Measurements from ENCODE around the gene ABCC9.
"Not testable (repeated sequence)": the region's sequence is repeated elsewhere in the genome, so short reads cannot be mapped to it uniquely, and the experiment has no call there.

Gene ABCC9

GRCh38 chr12:21929972-21930371 is 11.3 kb downstream of the ABCC9 start:
- DNase-seq = not testable (repeated sequence)

DNA sequence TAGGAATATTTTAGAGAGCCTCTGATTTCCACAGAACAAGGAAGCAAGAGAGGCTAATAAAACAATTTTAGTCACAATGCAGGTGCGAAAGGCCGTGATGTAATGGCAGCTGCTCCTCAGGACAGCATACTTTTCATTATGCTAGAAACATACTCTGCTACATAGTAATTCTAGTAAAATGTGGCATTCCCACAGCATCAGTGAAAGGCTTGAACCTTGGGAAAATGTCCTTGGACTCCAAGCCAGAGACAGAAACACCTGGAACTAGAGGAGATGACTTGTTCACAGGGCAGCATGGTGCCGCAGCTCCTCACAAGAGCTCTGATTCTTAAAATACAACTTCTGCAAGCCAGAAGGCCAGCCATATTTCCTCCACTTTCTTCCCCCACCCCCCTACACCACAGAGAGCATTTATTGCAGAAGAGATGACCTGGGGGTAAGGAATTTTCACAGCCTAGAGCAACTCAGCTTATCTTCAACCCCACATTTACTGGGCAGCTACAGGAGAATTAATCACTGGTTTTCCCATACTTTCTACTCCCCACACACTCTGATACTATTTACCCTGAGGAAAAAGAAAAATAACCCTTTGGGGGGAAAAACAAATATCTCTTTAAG is 15.8 kb downstream of the ABCC9 start:
- no peak for DNase-seq

DNA sequence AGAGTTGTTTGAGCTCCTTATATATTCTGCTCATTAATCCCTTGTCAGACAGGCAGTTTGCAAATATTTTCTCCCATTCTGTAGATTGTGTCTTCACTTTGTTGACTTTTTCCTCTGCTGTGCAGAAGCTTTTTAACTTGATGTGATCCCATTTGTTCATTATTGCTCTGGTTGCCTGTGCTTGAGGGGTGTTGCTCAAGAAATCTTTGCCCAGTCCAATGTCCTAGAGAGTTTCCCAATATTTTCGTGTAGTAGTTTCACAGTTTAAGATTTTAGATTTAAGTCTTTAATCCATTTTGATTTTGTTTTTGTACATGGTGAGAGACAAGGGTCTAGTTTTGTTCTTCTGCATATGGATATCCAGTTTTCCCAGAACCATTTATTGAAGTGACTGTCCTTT is 19.8 kb downstream of the ABCC9 start:
- no peak for DNase-seq

- DNase-seq = no peak
These were observed 22.8 kb downstream of the ABCC9 start for GRCh38 chr12:21918456-21918855.

GRCh38 chr12:21913823-21914222 is 27.4 kb downstream of the ABCC9 start:
- no peak for DNase-seq

GRCh38 chr12:21912318-21912717 is 28.9 kb downstream of the ABCC9 start:
- no peak for DNase-seq

GRCh38 chr12:21911832-21912231 is 29.4 kb downstream of the ABCC9 start:
- no peak for DNase-seq

GRCh38 chr12:21910657-21911056 is 30.6 kb downstream of the ABCC9 start:
- no peak for DNase-seq

DNA sequence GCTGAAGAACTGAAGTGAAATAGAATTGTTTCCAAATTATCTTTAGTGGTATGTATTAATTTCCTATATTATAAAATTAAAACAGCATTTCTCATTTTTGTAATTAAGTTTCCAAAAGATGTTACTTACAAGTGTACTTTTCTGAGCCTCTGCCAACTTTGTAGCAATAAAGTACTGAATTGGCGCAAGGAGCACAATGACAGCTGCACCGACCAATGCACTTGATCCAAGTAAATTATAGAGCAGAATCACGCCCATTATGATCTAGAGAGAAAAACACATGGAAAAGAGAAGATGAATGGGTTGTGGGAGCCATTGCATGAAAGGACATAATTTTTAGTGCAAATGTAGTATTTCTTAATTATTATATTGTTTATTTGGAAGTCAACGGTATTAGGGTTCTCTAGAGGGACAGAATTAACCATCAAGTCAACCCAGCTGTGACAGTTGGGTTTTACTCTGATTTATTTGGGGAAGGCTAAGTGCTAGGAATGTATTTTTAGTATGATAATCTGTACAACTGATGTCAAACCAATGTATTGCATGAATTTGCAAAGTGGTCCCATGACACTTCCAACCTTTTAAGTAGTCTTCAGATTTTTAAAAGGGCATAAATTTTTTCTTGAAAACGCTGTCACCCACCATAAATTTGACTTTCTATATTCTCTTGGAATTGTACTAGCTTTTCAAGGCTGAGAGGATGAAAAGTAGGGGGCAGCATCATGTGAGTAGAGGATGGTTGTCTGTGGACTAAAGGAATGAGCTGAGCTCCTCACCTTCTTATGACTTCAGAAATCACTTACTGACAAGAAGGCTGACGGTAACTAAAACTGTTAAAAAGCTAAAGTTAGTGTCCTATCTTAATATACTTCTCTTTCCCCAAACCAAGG is 33.0 kb downstream of the ABCC9 start:
- no peak for DNase-seq

- no peak for DNase-seq
These were observed 34.2 kb downstream of the ABCC9 start for GRCh38 chr12:21906919-21907493.

- not testable (repeated sequence) for DNase-seq
These were observed 41.7 kb downstream of the ABCC9 start for GRCh38 chr12:21899532-21899931.

DNA sequence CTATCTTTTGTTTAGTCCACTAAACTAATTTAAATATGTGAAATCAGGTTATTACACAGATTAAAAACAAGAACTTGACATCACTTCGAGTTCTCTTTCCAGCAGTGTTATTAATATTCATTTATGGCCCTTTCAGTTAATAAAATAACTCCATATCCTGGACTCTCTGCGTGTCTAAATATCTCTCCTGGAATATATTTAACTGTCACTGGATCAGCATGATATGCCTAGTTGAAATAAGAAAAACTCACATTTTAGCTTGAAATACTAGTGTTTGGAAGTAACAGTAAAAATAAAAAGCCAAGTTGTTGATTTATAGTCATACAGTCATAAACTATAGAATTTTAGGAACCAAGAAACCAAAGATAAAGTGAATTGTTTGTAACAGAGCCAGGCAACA is 45.6 kb downstream of the ABCC9 start:
- DNase-seq = no peak

DNA sequence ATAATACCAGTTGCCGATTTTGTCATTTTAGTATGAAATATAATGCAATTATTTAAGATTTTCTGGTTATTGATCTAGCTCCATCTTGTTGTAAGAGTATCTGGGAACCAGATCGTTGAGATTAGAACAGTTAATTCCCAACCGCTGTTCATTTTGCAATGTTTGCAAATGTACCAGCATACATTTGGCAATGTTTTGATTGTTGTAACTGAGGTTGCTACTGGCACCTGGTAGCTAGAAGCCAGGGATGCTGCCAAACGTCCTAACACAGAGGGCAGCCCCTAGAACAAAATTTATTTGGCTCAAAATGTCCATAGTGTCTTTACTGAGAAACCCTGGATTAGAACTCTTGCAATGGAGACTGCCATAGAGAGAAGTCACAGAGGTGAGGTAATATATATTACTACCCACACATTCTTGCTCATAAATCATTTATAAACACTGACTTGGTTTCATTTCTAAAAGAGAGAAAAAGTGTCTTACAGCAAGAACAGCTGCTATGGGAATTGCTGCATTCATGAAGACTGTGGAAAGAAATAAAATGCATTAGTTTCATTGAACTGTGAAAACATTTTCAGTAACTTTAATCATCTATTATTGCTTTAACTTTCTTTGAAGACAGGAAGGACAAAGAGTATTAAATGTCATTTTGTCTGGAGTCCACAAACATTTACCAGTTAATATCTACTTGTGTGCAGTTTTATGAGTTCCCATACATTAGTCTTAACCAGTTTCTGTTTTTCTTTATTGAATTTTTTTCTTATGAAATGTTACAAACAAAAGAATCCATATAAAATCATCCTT is 46.2 kb downstream of the ABCC9 start:
- DNase-seq = no peak

DNA sequence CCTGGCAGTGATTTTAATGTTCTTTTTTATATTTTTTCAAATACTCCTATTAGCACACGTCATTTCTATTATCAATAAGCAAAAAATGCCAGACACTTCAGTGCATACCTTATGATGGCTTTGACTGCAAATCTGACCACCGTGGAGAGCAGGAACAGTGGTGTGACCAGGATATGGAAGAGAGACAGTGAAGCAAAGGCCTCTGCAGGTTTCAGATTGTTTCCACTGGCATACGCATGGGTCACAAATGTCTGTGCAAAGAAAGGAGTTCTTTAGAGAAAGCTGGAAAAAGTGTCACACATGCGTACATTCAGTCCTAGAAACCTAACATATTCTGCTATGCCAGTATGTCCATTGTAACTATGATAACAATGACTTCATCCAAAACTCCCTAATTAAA is 47.3 kb downstream of the ABCC9 start:
- DNase-seq = no peak

DNA sequence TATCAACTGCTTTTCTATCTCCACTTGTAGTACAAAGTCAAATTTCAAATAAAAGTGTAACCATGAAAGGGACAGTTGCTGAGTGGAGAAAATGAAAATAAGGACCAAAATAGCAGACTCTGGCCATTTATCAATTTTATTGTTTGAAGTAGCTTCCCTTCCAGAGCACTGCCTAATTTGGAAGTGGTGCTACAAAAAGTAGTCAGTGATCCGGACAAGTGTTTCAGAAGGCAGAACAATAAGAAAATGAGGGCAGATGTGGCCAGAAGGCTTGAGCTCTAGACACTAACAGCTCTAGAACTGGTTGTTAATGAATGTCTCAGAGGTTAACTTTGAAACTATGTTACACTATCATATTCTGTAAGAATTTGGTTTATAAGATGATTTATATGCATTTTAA is 48.9 kb downstream of the ABCC9 start:
- DNase-seq = no peak

- DNase-seq = no peak
These were observed 49.4 kb downstream of the ABCC9 start for GRCh38 chr12:21891751-21892217.

DNA sequence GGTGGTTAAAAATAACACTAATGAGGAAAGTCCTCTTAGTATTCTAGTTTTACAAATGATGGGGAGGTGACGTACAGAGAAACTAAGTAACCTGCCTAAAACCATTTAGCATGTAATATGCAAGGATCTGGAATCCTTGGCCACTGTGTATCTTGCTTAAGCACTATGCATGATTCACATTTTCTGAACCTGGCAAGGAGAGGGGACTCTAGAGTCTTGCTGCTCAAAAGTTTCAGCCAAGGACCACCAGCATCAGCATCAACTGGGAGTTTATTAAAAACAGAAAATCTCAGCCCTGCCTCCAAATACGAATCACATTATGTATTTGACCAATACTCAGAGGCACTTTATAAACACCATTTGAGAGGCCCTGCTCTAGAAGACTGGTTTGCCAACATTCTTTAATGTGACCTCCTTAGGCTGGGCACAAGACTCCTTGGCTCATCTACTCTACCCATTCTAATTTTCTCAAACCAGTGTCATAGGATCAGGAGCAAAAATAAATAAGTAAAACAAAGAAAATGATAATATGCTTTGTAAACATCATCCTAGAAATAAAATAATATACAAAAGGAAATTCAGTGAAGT is 52.9 kb downstream of the ABCC9 start:
- no peak for DNase-seq

DNA sequence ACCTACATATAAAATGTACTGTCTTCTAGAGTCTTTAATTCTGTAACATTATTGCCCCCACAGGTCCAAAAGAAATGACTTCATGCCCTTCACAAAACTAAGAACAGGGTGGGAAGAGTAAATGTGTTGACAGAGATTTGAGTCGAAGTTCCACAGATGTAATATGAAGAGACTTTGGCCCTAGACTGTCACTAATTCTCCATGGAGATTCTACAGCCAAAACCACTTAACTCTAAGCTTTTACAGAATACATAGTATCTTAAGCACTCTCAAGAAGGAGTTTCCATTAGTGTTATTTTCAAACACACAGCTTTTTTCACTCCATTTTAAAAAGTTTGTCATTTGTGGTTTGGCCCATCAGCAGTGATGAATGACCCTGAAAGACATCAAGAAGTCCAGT is 56.3 kb downstream of the ABCC9 start:
- no peak for DNase-seq

- no peak for DNase-seq
These were observed 58.6 kb downstream of the ABCC9 start for GRCh38 chr12:21882635-21883034.

DNA sequence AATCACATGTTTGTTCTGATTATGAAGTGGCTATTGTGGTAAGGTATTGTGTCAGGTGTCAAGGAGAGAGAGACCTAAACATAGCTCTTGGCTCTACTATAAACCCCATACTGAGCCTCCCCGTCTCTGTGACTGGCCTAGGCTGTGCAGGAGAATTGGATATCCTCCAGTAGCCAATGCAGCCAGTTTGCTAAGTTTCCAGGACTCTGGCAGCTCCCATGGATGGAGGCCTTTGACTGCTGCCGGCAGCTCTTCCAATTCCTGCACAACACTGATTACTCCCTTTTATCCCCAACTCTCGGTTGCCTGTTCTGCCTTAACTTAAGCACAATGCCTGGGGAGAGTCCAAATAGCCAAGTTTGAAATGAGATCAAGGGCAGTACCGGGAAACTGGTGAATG is 59.3 kb downstream of the ABCC9 start:
- no peak for DNase-seq

GRCh38 chr12:21879312-21879711 is 61.9 kb downstream of the ABCC9 start:
- no peak for DNase-seq

- DNase-seq = no peak
These were observed 63.8 kb downstream of the ABCC9 start for GRCh38 chr12:21877293-21877982.
